ENCODE measurements around the gene UQCRQ. TPM values are rescaled to one million over a fixed set of nuclear protein-coding genes. Genes with fewer than 3 reads are reported as not detected.

UQCRQ gene
- total RNA-seq, 4 donors from 2014 or later = 113 to 184 (median 126) TPM

DNA sequence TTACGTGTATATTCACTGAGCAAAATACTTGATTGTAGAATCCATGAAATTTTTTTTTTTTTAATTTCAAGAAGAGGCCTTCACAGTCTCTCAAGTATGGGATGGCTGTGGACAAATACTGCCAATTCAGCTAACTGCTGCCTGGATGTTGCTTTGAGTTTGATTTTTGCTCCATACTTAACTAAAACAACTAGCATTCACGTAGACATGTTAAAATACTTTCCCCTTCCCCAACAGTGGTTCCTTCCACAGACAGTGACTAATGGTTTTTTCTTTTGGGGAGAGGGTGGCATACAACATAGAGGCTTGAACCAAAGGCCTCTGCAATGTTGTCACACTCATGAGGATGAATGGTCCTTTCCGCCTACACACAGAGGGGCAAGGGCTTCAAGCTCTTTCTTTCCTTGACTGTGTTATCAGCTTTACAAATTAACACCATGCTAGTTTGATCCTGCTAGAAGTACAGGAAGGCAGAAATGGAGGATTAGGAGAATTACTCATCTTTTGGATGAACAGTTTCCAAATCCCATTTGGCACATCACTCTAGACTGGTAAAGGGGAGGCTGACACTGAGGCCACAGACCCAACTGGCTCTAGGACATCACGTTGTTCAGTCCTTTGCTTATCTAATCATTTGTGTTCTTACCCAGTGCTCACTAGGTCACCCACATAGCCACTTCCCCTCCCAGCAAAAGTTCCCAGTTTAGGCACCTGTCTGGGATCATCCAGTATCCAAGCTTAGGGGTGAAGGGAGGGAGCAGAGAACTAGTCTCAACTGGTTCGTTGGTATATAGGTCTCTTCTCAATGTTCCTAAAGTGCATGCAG lies 5.2 kb downstream of the UQCRQ start:
- 84% methylated on average over 5 of the region's 5 CpGs for WGBS
- no peaks in the 10 kb centered on the region for H3K9me3 ChIP-seq
- intact Hi-C loops (cut with DNase I) = no loop called here
- H3K27ac ChIP-seq (replicated peaks in 1 of 4) = no peak overlapping the region
- peaks cover 14 to 25% (median 23%) of the 10 kb centered on the region in 4 donors for H3K4me1 ChIP-seq
- TF ChIP-seq POLR2A (IDR thresholded peaks at IDR 0.05; ENCODE audit: low read depth) (no peak), POLR2AphosphoS5 (IDR thresholded peaks at IDR 0.05) (no peak), EP300 (IDR thresholded peaks at IDR 0.05) (no peak)
- TF ChIP-seq, protein P1, sequence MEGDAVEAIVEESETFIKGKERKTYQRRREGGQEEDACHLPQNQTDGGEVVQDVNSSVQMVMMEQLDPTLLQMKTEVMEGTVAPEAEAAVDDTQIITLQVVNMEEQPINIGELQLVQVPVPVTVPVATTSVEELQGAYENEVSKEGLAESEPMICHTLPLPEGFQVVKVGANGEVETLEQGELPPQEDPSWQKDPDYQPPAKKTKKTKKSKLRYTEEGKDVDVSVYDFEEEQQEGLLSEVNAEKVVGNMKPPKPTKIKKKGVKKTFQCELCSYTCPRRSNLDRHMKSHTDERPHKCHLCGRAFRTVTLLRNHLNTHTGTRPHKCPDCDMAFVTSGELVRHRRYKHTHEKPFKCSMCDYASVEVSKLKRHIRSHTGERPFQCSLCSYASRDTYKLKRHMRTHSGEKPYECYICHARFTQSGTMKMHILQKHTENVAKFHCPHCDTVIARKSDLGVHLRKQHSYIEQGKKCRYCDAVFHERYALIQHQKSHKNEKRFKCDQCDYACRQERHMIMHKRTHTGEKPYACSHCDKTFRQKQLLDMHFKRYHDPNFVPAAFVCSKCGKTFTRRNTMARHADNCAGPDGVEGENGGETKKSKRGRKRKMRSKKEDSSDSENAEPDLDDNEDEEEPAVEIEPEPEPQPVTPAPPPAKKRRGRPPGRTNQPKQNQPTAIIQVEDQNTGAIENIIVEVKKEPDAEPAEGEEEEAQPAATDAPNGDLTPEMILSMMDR (IDR thresholded peaks at IDR 0.05) = no peak
- no peak overlapping the region for H3K4me3 ChIP-seq
- no peak for DNase-seq (ENCODE audit: extremely low spot score)
- H3K36me3 ChIP-seq = peaks cover 18 to 63% (median 52%) of the 10 kb centered on the region in 4 donors
- no peaks in the 10 kb centered on the region for H3K27me3 ChIP-seq

DNA sequence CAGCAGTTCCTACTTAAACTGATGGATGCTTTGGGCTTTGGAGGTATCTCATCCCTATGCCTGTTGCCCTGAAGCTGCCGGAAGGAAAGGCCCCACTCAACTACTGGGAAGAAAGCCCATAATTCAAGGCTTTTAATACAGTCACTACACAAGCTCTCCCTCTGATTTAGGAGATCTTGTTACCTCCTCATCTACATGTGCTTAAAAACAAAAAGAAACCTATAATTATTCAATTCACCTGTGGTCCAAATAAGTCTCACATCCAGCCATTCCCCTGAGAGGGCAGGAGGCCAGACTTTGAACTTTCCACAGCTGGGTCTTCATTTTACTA lies 6.3 kb downstream of the UQCRQ start:
- Histone ChIP-seq H3K4me1 (peaks cover 7 to 21% (median 15%) of the 10 kb centered on the region in 4 donors), H3K36me3 (peaks cover 18 to 61% (median 52%) of the 10 kb centered on the region in 4 donors), H3K4me3 (no peak overlapping the region), H3K27ac (replicated peaks in 1 of 4) (no peak overlapping the region), H3K27me3 (no peaks in the 10 kb centered on the region), H3K9me3 (no peaks in the 10 kb centered on the region)
- TF ChIP-seq, protein P1 (IDR thresholded peaks at IDR 0.05) = no peak
- no peak for TF ChIP-seq POLR2A (IDR thresholded peaks at IDR 0.05; ENCODE audit: low read depth)
- no peak for TF ChIP-seq POLR2AphosphoS5 (IDR thresholded peaks at IDR 0.05)
- no peak for TF ChIP-seq EP300 (IDR thresholded peaks at IDR 0.05)
- DNase-seq (ENCODE audit: extremely low spot score) = no peak
- intact Hi-C loops (cut with DNase I) = no loop called here
- WGBS = 100% methylated on average over 1 of the region's 1 CpG

DNA sequence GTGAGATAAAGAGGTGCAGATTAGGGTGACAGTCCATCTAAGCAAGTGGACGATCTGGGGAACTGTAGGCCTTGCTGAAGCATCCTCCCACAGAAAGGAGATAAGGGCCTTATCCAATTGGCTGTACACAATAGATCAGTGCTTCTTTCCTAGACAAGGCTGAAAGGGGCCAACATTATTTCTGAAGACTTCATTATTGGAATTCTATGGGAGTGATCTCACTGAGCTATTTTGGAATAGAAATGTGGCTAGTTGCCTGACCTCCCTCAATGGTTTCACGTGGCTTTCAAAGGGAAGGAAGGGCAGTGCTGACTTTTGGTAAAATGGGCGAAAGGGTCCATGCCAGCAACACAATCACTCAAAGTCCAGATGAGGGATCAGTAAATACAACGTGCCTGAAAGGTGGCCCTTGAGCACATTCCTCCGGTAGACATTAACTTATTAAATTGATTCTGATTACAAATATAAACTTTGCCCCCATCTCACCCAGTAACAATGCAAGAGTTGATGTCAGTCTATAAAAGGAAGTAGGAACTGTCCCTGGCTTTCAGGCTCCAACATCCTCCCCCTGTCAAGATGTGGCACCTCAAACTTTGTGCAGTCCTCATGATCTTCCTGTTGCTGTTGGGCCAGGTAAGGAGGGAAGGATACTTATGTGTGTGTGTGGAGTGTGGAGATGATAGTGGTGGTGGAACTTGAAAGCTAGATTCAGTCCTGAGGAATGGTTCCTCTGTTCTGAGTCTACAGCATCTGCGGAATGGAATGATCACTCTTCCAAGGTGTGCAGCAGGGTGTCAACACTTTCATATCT lies 6.9 kb downstream of the UQCRQ start, which contains the start of gene LEAP2:
Gene LEAP2, plus strand, starts transcription at position 550 of the 811 bp plus-strand sequence. Its CDS starts 27 bp downstream, at position 577.
- no peaks in the 10 kb centered on the region for H3K9me3 ChIP-seq
- no peak within 1 kb of the TSS for H3K27ac ChIP-seq (replicated peaks in 1 of 4)
- peaks cover 7 to 23% (median 14%) of the 10 kb centered on the region in 4 donors for H3K4me1 ChIP-seq
- TF ChIP-seq EP300 (IDR thresholded peaks at IDR 0.05) (no peak), POLR2AphosphoS5 (IDR thresholded peaks at IDR 0.05) (no peak), POLR2A (IDR thresholded peaks at IDR 0.05; ENCODE audit: low read depth) (no peak)
- TF ChIP-seq, protein P1 (IDR thresholded peaks at IDR 0.05) = no peak
- no peak for DNase-seq (ENCODE audit: extremely low spot score)
- no peaks in the 10 kb centered on the region for H3K27me3 ChIP-seq
- WGBS = 56% methylated on average over 6 of the region's 6 CpGs
- no peak within 1 kb of the TSS for H3K4me3 ChIP-seq
- intact Hi-C loops (cut with DNase I) = no loop called here
- H3K36me3 ChIP-seq = peaks cover 17 to 61% (median 52%) of the 10 kb centered on the region in 4 donors

DNA sequence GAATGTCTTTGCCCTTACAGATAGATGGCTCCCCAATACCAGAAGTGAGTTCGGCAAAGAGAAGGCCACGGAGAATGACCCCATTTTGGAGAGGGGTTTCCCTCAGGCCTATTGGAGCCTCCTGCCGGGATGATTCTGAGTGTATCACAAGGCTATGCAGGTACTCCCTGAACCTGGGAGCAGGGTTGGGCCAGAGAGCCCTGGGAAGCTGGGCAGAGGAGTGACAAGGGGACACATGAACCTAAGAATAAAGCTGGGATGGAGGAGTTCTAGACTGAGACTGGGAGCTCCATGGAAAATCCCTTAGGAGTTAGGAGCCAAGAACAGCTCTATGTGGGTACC lies 7.5 kb downstream of the UQCRQ start:
- no peaks in the 10 kb centered on the region for H3K27me3 ChIP-seq
- WGBS = 91% methylated on average over 3 of the region's 3 CpGs
- H3K4me3 ChIP-seq = no peak overlapping the region
- peaks cover 6 to 25% (median 12%) of the 10 kb centered on the region in 4 donors for H3K4me1 ChIP-seq
- TF ChIP-seq POLR2AphosphoS5 (IDR thresholded peaks at IDR 0.05) (no peak), EP300 (IDR thresholded peaks at IDR 0.05) (no peak), POLR2A (IDR thresholded peaks at IDR 0.05; ENCODE audit: low read depth) (no peak)
- TF ChIP-seq, protein P1 (IDR thresholded peaks at IDR 0.05) = no peak
- intact Hi-C loops (cut with DNase I) = no loop called here
- no peak overlapping the region for H3K27ac ChIP-seq (replicated peaks in 1 of 4)
- H3K36me3 ChIP-seq = peaks cover 12 to 61% (median 49%) of the 10 kb centered on the region in 4 donors
- no peak for DNase-seq (ENCODE audit: extremely low spot score)
- H3K9me3 ChIP-seq = no peaks in the 10 kb centered on the region
